GM23338 (cell line): Measurements from ENCODE around the gene TRMT2A. TPM values are rescaled to one million over a fixed set of nuclear protein-coding genes. Genes with fewer than 3 reads are reported as not detected.

Experiments
- ATAC-seq: fragments of 200-7000 bp; cut with Tn5 transposase; 3 replicates; pipeline ENCODE4 v1.9.1; 2020
- DNase-seq: peaks from one replicate; pipeline ENCODE4 v3.0.0-alpha.2; 2015; ENCODE audit warnings: low spot score
- H2AFZ ChIP-seq: fragments of 200-600 bp; sonication (generic); 2 replicates; pipeline ENCODE4 v1.8.0; 2016; ENCODE audit warnings: antibody characterized with exemption, mild to moderate bottlenecking, moderate library complexity
- H3F3A ChIP-seq: fragments of 200-600 bp; sonication (generic); replicated peaks from 2 replicates; pipeline ENCODE4 v1.8.0; 2017; ENCODE audit warnings: antibody characterized with exemption, mixed run types, low read depth
- H3K27ac ChIP-seq: fragments of 200-600 bp; sonication (generic); 2 replicates; pipeline ENCODE4 v1.6.1; 2016; ENCODE audit warnings: low read depth
- H3K27me3 ChIP-seq: fragments of 200-600 bp; sonication (generic); 2 replicates; pipeline ENCODE4 v1.8.0; 2016; ENCODE audit warnings: mild to moderate bottlenecking, mixed run types, moderate library complexity; ENCODE audit not compliant: insufficient read depth
- H3K36me3 ChIP-seq: fragments of 200-600 bp; sonication (generic); 2 replicates; pipeline ENCODE4 v1.8.0; 2016; ENCODE audit warnings: mild to moderate bottlenecking; ENCODE audit not compliant: insufficient read depth
- H3K4me1 ChIP-seq: fragments of 200-600 bp; sonication (generic); 2 replicates; pipeline ENCODE4 v1.8.0; 2016; ENCODE audit warnings: mild to moderate bottlenecking, moderate library complexity; ENCODE audit not compliant: insufficient read depth
- H3K4me2 ChIP-seq: fragments of 200-600 bp; sonication (generic); 2 replicates; pipeline ENCODE4 v1.7.1; 2017; ENCODE audit warnings: mixed run types
- H3K4me3 ChIP-seq: fragments of 200-600 bp; sonication (generic); 2 replicates; pipeline ENCODE4 v1.6.1; 2016; ENCODE audit warnings: mixed run types
- H3K79me2 ChIP-seq: fragments of 200-600 bp; sonication (generic); replicated peaks from 2 replicates; pipeline ENCODE4 v1.8.0; 2017; ENCODE audit warnings: mild to moderate bottlenecking; ENCODE audit not compliant: insufficient read depth
- H3K9me2 ChIP-seq: fragments of 200-600 bp; sonication (generic); 2 replicates; pipeline ENCODE4 v1.8.0; 2017; ENCODE audit not compliant: insufficient read depth
- H4K20me1 ChIP-seq: fragments of 200-600 bp; sonication (generic); replicated peaks from 2 replicates; pipeline ENCODE4 v1.8.0; 2017; ENCODE audit warnings: mild to moderate bottlenecking; ENCODE audit not compliant: insufficient read depth
- H3K27ac Mint-ChIP-seq: 2 replicates; pipeline ENCODE4 v1.8.0; 2020; ENCODE audit warnings: inconsistent platforms, mild to moderate bottlenecking, moderate library complexity, mixed read lengths
- H3K27me3 Mint-ChIP-seq: 3 replicates; pipeline ENCODE4 v1.8.0; 2022; ENCODE audit warnings: low read depth, mild to moderate bottlenecking, moderate library complexity, mixed read lengths, inconsistent platforms; ENCODE audit not compliant: insufficient read depth, poor library complexity
- H3K36me3 Mint-ChIP-seq: 3 replicates; pipeline ENCODE4 v1.8.0; 2021; ENCODE audit warnings: low read depth, mild to moderate bottlenecking, inconsistent platforms, moderate library complexity, mixed read lengths
- H3K4me1 Mint-ChIP-seq: 3 replicates; pipeline ENCODE4 v1.8.0; 2020; ENCODE audit warnings: mild to moderate bottlenecking, inconsistent platforms, mixed read lengths
- H3K4me3 Mint-ChIP-seq: 3 replicates; pipeline ENCODE4 v1.8.0; 2021; ENCODE audit warnings: moderate library complexity, mild to moderate bottlenecking, inconsistent platforms, mixed read lengths
- H3K9me3 Mint-ChIP-seq: 3 replicates; pipeline ENCODE4 v1.8.0; 2020; ENCODE audit warnings: moderate library complexity, mild to moderate bottlenecking, inconsistent platforms, mixed read lengths
- CREB1 ChIP-seq: fragments of 250-450 bp; sonication (Bioruptor Pico); IDR thresholded peaks from 2 replicates; pipeline ENCODE4 v1.5.0; 2020; ENCODE audit warnings: low read depth, mild to moderate bottlenecking, moderate library complexity
- ETS1 ChIP-seq: IDR thresholded peaks from 2 replicates; pipeline ENCODE4 v1.6.1; 2016; ENCODE audit warnings: antibody characterized with exemption
- EZH2 ChIP-seq: fragments of 200-600 bp; sonication (generic); IDR thresholded peaks from one replicate; pipeline ENCODE4 v1.8.0; 2017; ENCODE audit warnings: antibody characterized with exemption, mild to moderate bottlenecking, low read depth; ENCODE audit not compliant: unreplicated experiment
- EZH2phosphoT487 ChIP-seq: fragments of 200-600 bp; sonication (generic); IDR thresholded peaks from one replicate; pipeline ENCODE4 v1.8.1; 2018; ENCODE audit warnings: antibody characterized with exemption; ENCODE audit not compliant: unreplicated experiment
- JUNB ChIP-seq: IDR thresholded peaks from one replicate; pipeline ENCODE4 v1.6.1; 2016; ENCODE audit warnings: antibody characterized with exemption; ENCODE audit not compliant: unreplicated experiment
- NANOG ChIP-seq: IDR thresholded peaks from 2 replicates; pipeline ENCODE4 v1.6.1; 2016; ENCODE audit warnings: antibody characterized with exemption, borderline replicate concordance
- POLR2AphosphoS5 ChIP-seq: IDR thresholded peaks from 2 replicates; pipeline ENCODE4 v1.6.1; 2016; ENCODE audit warnings: antibody characterized with exemption, low read depth
- REST ChIP-seq: IDR thresholded peaks from one replicate; pipeline ENCODE4 v1.6.1; 2018; ENCODE audit warnings: antibody characterized with exemption; ENCODE audit not compliant: unreplicated experiment
- STAT1 ChIP-seq: IDR thresholded peaks from one replicate; pipeline ENCODE4 v1.6.1; 2016; ENCODE audit warnings: antibody characterized with exemption; ENCODE audit not compliant: unreplicated experiment
- ZNF114 ChIP-seq: fragments of 250-450 bp; sonication (Bioruptor Pico); IDR thresholded peaks from 2 replicates; pipeline ENCODE4 v1.5.0; 2020; ENCODE audit warnings: mild to moderate bottlenecking, moderate library complexity
- ZNF331 ChIP-seq: fragments of 250-450 bp; sonication (Bioruptor Pico); IDR thresholded peaks from 2 replicates; pipeline ENCODE4 v1.5.0; 2020; ENCODE audit warnings: low read depth, mild to moderate bottlenecking, moderate library complexity
- ZNF462 ChIP-seq: fragments of 250-450 bp; sonication (Bioruptor Pico); IDR thresholded peaks from 2 replicates; pipeline ENCODE4 v1.5.0; 2020; ENCODE audit warnings: mild to moderate bottlenecking, moderate library complexity
- polyA plus RNA-seq: library from polyadenylated mRNA; unstranded; fragments of >200 nt; fragmentation: Nextera tagmentation; extraction: Ambion mirVana; gene quantifications from 2 replicates; pipeline ENCODE4 v1.2.1, GENCODE V29; 2016
- total RNA-seq: library from RNA; depleted of rRNA; stranded (reverse); fragments of >200 nt; shearing (Covaris generic); gene quantifications from 2 replicates; pipeline ENCODE4 v1.2.3, GENCODE V29; 2014
- TF ChIP-seq, protein P1 (sequence below), 2 experiments: fragments of 200-600 bp in 1 of 2; sonication (generic) in 1 of 2; conservative IDR thresholded peaks; 2 replicates each; pipeline versions ENCODE4 v1.5.1 to v1.6.1; 2016 to 2017; ENCODE audit warnings: antibody characterized with exemption in 2 of 2, low read depth in 2 of 2, mild to moderate bottlenecking in 2 of 2, moderate library complexity in 1 of 2

Gene TRMT2A
- total and polyA plus RNA-seq, 2 experiments from 2014 or later: 41.3 to 61.3 TPM

GRCh38 chr22:20085651-20086050 lies 31.4 kb downstream of the TRMT2A start:
- H3K79me2 ChIP-seq: peaks cover 82% of the 10 kb centered on the region
- Mint-ChIP-seq H3K27ac (0 out of 2 replicates have a peak overlapping the region, but pooled peaks have one; percentile 92), H3K4me1 (peaks cover 36% of the 10 kb centered on the region), H3K27me3 (peaks cover 35% of the 10 kb centered on the region), H3K9me3 (no peaks in the 10 kb centered on the region; the same call in 2 of the 3 replicates), H3K4me3 (no peak overlapping the region), H3K36me3 (peaks cover 73% of the 10 kb centered on the region)
- H3K9me2 ChIP-seq: no peaks in the 10 kb centered on the region
- peak overlapping the region; percentile 69; the same call in 1 of the 2 replicates for H3K27ac ChIP-seq
- ATAC-seq: no peak
- peaks cover 61% of the 10 kb centered on the region for H4K20me1 ChIP-seq
- H3F3A ChIP-seq: peaks cover 34% of the 10 kb centered on the region
- no peak overlapping the region for H2AFZ ChIP-seq
- H3K27me3 ChIP-seq: no peaks in the 10 kb centered on the region
- DNase-seq: no peak
- peaks cover 36% of the 10 kb centered on the region for H3K36me3 ChIP-seq
- H3K4me1 ChIP-seq: peaks cover 12% of the 10 kb centered on the region; the same call in 1 of the 2 replicates
- H3K4me3 ChIP-seq: no peak overlapping the region
- no peak overlapping the region for H3K4me2 ChIP-seq
- no peak for TF ChIP-seq REST
- TF ChIP-seq ZNF462: no peak
- no peak for TF ChIP-seq ETS1
- TF ChIP-seq NANOG: no peak
- no peak for TF ChIP-seq EZH2
- no peak for TF ChIP-seq POLR2AphosphoS5
- TF ChIP-seq CREB1 (CRISPR knock-in tag): no peak
- no peak for TF ChIP-seq ZNF331 (CRISPR knock-in tag)
- no peak for TF ChIP-seq STAT1
- no peak for TF ChIP-seq EZH2phosphoT487
- no peak for TF ChIP-seq JUNB
- no peak for TF ChIP-seq ZNF114 (CRISPR knock-in tag)
- TF ChIP-seq, protein P1, sequence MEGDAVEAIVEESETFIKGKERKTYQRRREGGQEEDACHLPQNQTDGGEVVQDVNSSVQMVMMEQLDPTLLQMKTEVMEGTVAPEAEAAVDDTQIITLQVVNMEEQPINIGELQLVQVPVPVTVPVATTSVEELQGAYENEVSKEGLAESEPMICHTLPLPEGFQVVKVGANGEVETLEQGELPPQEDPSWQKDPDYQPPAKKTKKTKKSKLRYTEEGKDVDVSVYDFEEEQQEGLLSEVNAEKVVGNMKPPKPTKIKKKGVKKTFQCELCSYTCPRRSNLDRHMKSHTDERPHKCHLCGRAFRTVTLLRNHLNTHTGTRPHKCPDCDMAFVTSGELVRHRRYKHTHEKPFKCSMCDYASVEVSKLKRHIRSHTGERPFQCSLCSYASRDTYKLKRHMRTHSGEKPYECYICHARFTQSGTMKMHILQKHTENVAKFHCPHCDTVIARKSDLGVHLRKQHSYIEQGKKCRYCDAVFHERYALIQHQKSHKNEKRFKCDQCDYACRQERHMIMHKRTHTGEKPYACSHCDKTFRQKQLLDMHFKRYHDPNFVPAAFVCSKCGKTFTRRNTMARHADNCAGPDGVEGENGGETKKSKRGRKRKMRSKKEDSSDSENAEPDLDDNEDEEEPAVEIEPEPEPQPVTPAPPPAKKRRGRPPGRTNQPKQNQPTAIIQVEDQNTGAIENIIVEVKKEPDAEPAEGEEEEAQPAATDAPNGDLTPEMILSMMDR (conservative IDR thresholded peaks at IDR 0.05; ENCODE audit: low read depth in 2 of 2): no peak
